BE2C (cell line): Measurements from ENCODE around the gene WIF1. TPM values are rescaled to one million over a fixed set of nuclear protein-coding genes. Genes with fewer than 3 reads are reported as not detected.

Source experiments
- DNase-seq: peaks from one replicate; pipeline ENCODE4 v3.0.0-alpha.2; 2020
- H3K27me3 ChIP-seq: fragments of 250-450 bp; sonication (Bioruptor Pico); 2 replicates; pipeline ENCODE4 v1.5.1; 2020; ENCODE audit warnings: mild to moderate bottlenecking
- H3K36me3 ChIP-seq: fragments of 250-450 bp; sonication (Bioruptor Pico); 2 replicates; pipeline ENCODE4 v1.5.1; 2020; ENCODE audit warnings: mild to moderate bottlenecking
- H3K4me1 ChIP-seq: fragments of 250-450 bp; sonication (Bioruptor Pico); 2 replicates; pipeline ENCODE4 v1.5.1; 2020
- H3K4me3 ChIP-seq: 2 replicates; pipeline ENCODE4 v1.5.1; 2011; ENCODE audit warnings: low read depth, low read length
- H3K9me3 ChIP-seq: fragments of 250-450 bp; sonication (Bioruptor Pico); 2 replicates; pipeline ENCODE4 v1.5.1; 2020
- polyA plus RNA-seq: library from polyadenylated mRNA; unstranded; fragments of >200 nt; gene quantifications from one replicate; pipeline ENCODE4 v1.2.1, GENCODE V29; 2012; ENCODE audit warnings: low read depth, missing spikeins; ENCODE audit not compliant: insufficient read length, insufficient read depth
- TF ChIP-seq, protein P1 (sequence below): IDR thresholded peaks from 2 replicates; pipeline ENCODE4 v1.5.1; 2012; ENCODE audit warnings: mild to moderate bottlenecking, low read depth, low read length

WIF1 gene, protein sequence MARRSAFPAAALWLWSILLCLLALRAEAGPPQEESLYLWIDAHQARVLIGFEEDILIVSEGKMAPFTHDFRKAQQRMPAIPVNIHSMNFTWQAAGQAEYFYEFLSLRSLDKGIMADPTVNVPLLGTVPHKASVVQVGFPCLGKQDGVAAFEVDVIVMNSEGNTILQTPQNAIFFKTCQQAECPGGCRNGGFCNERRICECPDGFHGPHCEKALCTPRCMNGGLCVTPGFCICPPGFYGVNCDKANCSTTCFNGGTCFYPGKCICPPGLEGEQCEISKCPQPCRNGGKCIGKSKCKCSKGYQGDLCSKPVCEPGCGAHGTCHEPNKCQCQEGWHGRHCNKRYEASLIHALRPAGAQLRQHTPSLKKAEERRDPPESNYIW
- not detected for polyA plus RNA-seq

DNA sequence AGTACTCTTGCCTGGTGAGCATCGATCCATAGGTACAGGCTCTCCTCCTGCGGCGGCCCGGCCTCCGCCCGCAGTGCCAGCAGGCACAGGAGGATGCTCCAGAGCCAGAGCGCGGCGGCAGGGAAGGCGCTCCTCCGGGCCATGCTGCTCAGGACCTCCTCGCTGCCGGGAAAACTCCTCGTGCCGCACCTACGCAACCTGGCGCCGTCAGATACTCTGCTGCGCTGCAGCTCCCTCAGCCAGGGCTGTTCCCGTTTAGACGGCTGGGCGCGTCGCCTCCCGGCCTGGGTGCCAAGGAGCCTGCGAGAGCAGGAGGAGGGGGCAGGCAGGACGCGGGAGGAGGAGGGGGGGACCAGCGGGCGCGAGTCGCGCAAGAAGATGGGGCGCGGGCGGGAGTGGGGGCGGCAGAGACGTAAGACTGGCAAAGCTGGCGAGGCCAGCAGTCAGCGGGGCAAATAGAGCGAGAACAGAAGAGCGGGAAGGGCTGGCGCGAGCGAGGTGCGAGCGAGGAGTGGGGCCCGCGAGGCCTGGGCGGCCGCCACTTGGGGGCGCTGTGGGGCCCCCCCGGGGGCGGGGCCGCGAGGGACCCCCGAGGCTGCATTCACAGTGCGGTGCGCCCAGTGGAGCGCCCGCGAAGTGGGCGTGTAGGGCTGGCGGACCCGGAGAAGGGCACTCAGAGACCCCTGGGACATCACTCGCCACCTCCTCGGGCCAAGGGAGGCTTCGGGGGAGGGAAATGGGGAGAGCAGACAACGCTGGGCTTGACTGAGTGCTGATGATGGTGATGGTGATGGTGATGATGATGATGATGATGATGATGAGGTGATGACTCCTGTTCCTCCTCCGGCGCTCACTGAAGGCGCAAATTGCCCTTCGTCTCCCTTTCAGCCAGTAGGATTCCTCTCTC, at the start of gene WIF1:
WIF1 (minus strand) TSS at position 257 of the 907 bp plus-strand sequence; CDS start at position 143, 114 bp downstream.
- Histone ChIP-seq H3K36me3 (no peaks in the 10 kb centered on the region), H3K27me3 (peaks cover 77% of the 10 kb centered on the region), H3K4me3 (no peak within 1 kb of the TSS), H3K9me3 (no peaks in the 10 kb centered on the region), H3K4me1 (no peaks in the 10 kb centered on the region)
- TF ChIP-seq, protein P1, sequence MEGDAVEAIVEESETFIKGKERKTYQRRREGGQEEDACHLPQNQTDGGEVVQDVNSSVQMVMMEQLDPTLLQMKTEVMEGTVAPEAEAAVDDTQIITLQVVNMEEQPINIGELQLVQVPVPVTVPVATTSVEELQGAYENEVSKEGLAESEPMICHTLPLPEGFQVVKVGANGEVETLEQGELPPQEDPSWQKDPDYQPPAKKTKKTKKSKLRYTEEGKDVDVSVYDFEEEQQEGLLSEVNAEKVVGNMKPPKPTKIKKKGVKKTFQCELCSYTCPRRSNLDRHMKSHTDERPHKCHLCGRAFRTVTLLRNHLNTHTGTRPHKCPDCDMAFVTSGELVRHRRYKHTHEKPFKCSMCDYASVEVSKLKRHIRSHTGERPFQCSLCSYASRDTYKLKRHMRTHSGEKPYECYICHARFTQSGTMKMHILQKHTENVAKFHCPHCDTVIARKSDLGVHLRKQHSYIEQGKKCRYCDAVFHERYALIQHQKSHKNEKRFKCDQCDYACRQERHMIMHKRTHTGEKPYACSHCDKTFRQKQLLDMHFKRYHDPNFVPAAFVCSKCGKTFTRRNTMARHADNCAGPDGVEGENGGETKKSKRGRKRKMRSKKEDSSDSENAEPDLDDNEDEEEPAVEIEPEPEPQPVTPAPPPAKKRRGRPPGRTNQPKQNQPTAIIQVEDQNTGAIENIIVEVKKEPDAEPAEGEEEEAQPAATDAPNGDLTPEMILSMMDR = peak; percentile 31
- peak; percentile 31 for DNase-seq

DNA sequence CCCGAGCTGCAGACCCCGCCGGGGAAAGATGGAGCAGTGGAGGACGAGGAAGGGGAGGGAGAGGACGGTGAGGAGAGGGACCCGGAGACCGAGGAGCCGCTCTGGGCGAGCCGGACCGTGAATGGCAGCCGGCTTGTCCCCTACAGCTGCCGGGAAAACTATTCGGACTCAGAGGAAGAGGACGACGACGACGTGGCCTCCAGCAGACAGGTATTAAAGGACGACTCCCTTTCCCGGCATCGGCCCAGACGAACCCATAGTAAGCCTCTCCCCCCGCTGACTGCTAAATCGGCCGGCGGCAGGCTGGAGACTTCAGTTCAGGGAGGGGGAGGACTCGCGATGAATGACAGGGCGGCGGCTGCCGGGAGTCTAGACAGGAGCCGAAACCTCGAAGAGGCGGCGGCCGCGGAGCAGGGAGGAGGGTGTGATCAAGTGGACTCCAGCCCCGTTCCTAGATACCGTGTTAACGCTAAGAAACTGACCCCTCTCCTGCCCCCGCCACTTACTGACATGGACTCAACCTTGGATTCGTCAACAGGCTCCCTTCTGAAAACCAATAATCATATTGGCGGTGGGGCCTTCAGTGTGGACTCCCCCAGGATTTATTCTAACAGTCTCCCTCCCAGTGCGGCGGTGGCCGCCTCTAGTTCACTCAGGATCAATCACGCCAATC, 49.2 kb upstream of the WIF1 start:
- TF ChIP-seq, protein P1 = no peak
- Histone ChIP-seq H3K4me1 (no peaks in the 10 kb centered on the region), H3K4me3 (peak overlapping the region; percentile 90), H3K36me3 (peaks cover under 1% of the 10 kb centered on the region), H3K27me3 (peaks cover 3% of the 10 kb centered on the region; the same call in 1 of the 2 replicates), H3K9me3 (no peaks in the 10 kb centered on the region)
- peak; percentile 57 for DNase-seq

DNA sequence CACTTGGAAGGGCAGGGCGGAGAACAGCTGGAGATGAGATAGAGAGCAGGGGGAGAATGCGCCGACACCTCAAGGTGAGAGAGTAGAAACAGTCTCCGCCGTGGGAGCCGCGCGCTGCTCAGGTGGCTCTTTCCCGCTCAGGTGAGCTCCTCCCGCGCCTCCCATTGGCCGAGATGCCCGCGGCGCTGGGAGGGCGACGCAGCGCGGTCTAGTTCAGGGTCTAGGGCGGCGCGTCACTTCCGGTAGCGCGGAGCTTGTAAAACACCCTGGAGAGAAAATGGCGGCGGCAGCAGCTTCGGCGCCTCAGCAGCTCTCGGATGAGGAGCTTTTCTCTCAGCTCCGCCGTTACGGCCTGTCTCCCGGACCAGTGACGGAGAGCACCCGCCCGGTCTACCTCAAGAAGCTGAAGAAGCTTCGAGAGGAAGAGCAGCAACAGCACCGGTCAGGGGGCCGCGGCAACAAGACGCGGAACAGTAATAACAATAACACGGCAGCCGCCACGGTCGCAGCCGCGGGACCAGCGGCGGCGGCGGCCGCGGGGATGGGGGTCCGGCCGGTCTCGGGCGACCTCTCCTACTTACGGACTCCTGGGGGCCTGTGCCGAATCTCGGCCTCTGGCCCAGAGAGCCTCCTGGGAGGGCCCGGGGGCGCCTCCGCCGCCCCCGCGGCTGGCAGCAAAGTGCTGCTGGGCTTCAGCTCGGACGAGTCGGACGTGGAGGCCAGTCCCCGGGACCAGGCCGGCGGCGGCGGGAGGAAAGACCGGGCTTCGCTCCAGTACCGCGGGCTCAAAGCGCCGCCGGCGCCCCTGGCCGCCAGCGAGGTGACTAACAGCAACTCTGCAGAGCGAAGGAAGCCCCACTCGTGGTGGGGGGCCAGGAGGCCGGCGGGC, 48.5 kb upstream of the WIF1 start, which contains the start of gene LEMD3:
LEMD3 (plus strand) TSS at position 264 of the 889 bp plus-strand sequence; CDS start at position 278, 14 bp downstream.
- TF ChIP-seq, protein P1 = peak; percentile 14; the same call in 1 of the 2 replicates
- no peaks in the 10 kb centered on the region for H3K4me1 ChIP-seq
- H3K9me3 ChIP-seq = no peaks in the 10 kb centered on the region
- H3K4me3 ChIP-seq = peak within 1 kb of the TSS; percentile 90
- DNase-seq = peak; percentile 92
- H3K36me3 ChIP-seq = no peaks in the 10 kb centered on the region; the same call in 1 of the 2 replicates
- H3K27me3 ChIP-seq = peaks cover 3% of the 10 kb centered on the region; the same call in 1 of the 2 replicates

DNA sequence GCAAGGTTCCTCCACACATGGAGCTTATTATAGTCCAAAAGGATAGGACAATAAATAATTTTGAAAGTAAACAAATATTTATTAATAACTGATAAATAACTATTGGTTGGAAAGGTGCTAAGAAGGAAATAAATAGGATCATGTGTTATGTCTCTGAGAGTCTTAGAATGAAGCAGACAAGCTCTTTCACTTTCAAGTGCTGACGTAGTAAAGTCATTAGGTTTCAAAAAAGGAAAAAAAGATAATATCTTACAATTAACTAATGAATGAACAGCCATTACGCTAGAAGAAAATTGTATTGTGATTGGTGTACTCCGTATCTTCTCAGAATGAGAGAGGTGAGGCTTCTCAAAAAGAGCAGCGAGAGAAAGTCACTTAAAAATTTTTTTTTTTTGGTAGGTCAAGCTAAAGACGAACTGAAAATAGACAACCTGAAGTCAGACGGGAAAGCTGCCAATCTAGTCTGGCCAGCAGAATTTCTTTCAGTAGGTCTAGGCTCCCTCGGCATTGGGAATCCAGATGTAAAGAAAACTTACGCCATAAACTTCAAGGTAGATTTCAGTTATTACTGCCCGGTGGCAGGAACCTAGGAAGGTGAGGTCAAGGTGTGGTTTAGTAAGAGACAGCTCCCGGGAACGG, 47.7 kb upstream of the WIF1 start:
- no peaks in the 10 kb centered on the region for H3K4me1 ChIP-seq
- TF ChIP-seq, protein P1 = no peak
- H3K27me3 ChIP-seq = peaks cover 3% of the 10 kb centered on the region
- DNase-seq = no peak
- peak overlapping the region; percentile 90 for H3K4me3 ChIP-seq
- H3K36me3 ChIP-seq = no peaks in the 10 kb centered on the region; the same call in 1 of the 2 replicates
- no peaks in the 10 kb centered on the region for H3K9me3 ChIP-seq

DNA sequence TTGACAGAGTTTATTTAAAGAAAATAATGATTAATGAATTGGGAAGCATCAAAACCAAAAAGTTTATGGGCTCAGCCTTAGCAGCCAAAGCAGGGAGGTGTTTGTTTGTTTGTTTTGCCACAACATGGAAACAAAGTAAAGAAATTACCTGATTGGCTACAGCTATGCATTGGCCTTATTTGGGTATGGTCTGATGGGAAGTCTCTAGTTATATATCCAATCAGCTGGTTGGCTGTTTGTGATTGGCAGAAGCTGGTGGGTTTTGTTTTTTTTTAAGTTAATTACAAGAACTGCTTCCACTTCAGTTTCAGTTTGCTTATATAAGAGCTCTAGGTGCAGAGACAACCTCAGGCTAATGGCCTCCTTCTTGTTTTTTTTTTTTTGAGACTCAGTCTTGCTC, 43.7 kb upstream of the WIF1 start:
- TF ChIP-seq, protein P1 = no peak
- Histone ChIP-seq H3K36me3 (no peaks in the 10 kb centered on the region), H3K9me3 (no peaks in the 10 kb centered on the region), H3K4me3 (no peak overlapping the region), H3K27me3 (peaks cover 39% of the 10 kb centered on the region), H3K4me1 (no peaks in the 10 kb centered on the region)
- no peak for DNase-seq
